GM21381 (cell line): ENCODE data around the gene S100A1.
A peak's percentile ranks its signal among the peaks of the same experiment; 100 is the strongest.

ENCODE experiments used
- ATAC-seq: cut with Tn5 transposase; IDR thresholded peaks from one replicate; pipeline ENCODE4 v1.9.1; 2021; ENCODE audit warnings: mild to moderate bottlenecking, moderate library complexity; ENCODE audit not compliant: unreplicated experiment

S100A1 gene

GRCh38 chr1:153610334-153610733, 17.9 kb upstream of the S100A1 start:
- no peak for ATAC-seq

GRCh38 chr1:153610811-153611301, 17.4 kb upstream of the S100A1 start:
- no peak for ATAC-seq

- no peak for ATAC-seq
These were observed 16.9 kb upstream of the S100A1 start for GRCh38 chr1:153611356-153611755.

- ATAC-seq: no peak
These were observed 16.0 kb upstream of the S100A1 start for GRCh38 chr1:153612111-153612754.

GRCh38 chr1:153612755-153613331, 15.4 kb upstream of the S100A1 start, which contains the start of gene S100A16:
S100A16 (minus strand) TSS chr1:153613137; CDS start chr1:153608151, 4,986 bp downstream.
- ATAC-seq: no peak

- no peak for ATAC-seq
These were observed 14.8 kb upstream of the S100A1 start for GRCh38 chr1:153613406-153613805.

- ATAC-seq: no peak
These were observed 13.9 kb upstream of the S100A1 start for GRCh38 chr1:153614189-153614900.

- ATAC-seq: no peak
These were observed 13.3 kb upstream of the S100A1 start for GRCh38 chr1:153614906-153615305.

GRCh38 chr1:153615406-153615805, 12.8 kb upstream of the S100A1 start:
- ATAC-seq: no peak

- no peak for ATAC-seq
These were observed 11.9 kb upstream of the S100A1 start, which contains the start of gene S100A14 for GRCh38 chr1:153616144-153616916. S100A14 (minus strand) TSS chr1:153616325; CDS start chr1:153615858, 467 bp downstream.

GRCh38 chr1:153616917-153617311, 11.3 kb upstream of the S100A1 start:
- no peak for ATAC-seq

- peak; percentile 61 for ATAC-seq
These were observed 10.6 kb upstream of the S100A1 start for GRCh38 chr1:153617663-153618062.

GRCh38 chr1:153619171-153619570, 9.1 kb upstream of the S100A1 start:
- no peak for ATAC-seq

GRCh38 chr1:153623101-153623500, 5.1 kb upstream of the S100A1 start:
- ATAC-seq: no peak

- ATAC-seq: no peak
These were observed 3.1 kb upstream of the S100A1 start for GRCh38 chr1:153624965-153625611.

GRCh38 chr1:153626477-153626903, 1.7 kb upstream of the S100A1 start:
- no peak for ATAC-seq

- ATAC-seq: no peak
These were observed 1.1 kb upstream of the S100A1 start, which contains the start of gene S100A13 for GRCh38 chr1:153626904-153627714. S100A13 (minus strand) TSS chr1:153627505; CDS start chr1:153626472, 1,033 bp downstream.

GRCh38 chr1:153628638-153629342, 556 bp downstream of the S100A1 start:
- ATAC-seq: no peak

GRCh38 chr1:153629343-153629665, 1.1 kb downstream of the S100A1 start:
- ATAC-seq: no peak
